ENCODE results near the gene NDST4.

NDST4 gene

GRCh38 chr4:114807759-114808404, 305.5 kb downstream of the NDST4 start:
- no peak for DNase-seq (ENCODE audit: low read depth in 3 of 3, low spot score in 1 of 3)

- DNase-seq (ENCODE audit: low read depth in 3 of 3, low spot score in 1 of 3), result no peak
Measured at GRCh38 chr4:114807357-114807756, 306.1 kb downstream of the NDST4 start.

- no peak for DNase-seq (ENCODE audit: low read depth in 3 of 3, low spot score in 1 of 3)
Measured at GRCh38 chr4:114791976-114792375, 321.4 kb downstream of the NDST4 start.

- DNase-seq (ENCODE audit: low read depth in 3 of 3, low spot score in 1 of 3), result no peak
Measured at GRCh38 chr4:114785570-114785969, 327.9 kb downstream of the NDST4 start.

GRCh38 chr4:114783215-114783595, 330.2 kb downstream of the NDST4 start:
- DNase-seq (ENCODE audit: low read depth in 3 of 3, low spot score in 1 of 3), result no peak

GRCh38 chr4:114782415-114783214, 330.8 kb downstream of the NDST4 start:
- no peak for DNase-seq (ENCODE audit: low read depth in 3 of 3, low spot score in 1 of 3)

- DNase-seq (ENCODE audit: low read depth in 3 of 3, low spot score in 1 of 3), result no peak
Measured at GRCh38 chr4:114780205-114780604, 333.2 kb downstream of the NDST4 start.

Measured in stimulated activated CD4-positive, alpha-beta T cell treated with anti-CD3 and anti-CD28 coated beads, TNF-alpha, amount 100 ng/mL, for 1 hour (primary cell).